HepG2 (cell line): ENCODE measurements around the gene IGFN1. TPM values are rescaled to one million over a fixed set of nuclear protein-coding genes. Genes with fewer than 3 reads are reported as not detected.

Source experiments
- ATAC-seq: fragments of 200-7000 bp; cut with Tn5 transposase; 3 replicates; pipeline ENCODE4 v1.9.1; 2020; ENCODE audit warnings: mild to moderate bottlenecking, moderate library complexity
- BruUV-seq: library from RNA; stranded (reverse); fragments of 400-500 nt; replicated peaks from 2 replicates; lab custom pipeline; 2021; lab: Mats Ljungman, UMichigan
- CTCF ChIA-PET: fragments of 300-600 bp; formaldehyde crosslinking; extraction: SDS; loops from one replicate; lab custom pipeline; 2021; ENCODE audit warnings: low total read pairs, inconsistent platforms, low intra/inter-chr PET ratio; lab: Yijun Ruan, JAX
- POLR2A ChIA-PET: fragments of 350-600 bp; sonication (Branson Sonifier 250); formaldehyde crosslinking; loops from one replicate; lab custom pipeline; 2020; ENCODE audit warnings: antibody characterized with exemption, inconsistent platforms; lab: Yijun Ruan, JAX
- DNase-seq: peaks from one replicate; pipeline ENCODE4 v3.0.0-alpha.2; 2015; ENCODE audit warnings: low spot score
- FAIRE-seq: peaks from 3 replicates; lab custom pipeline; 2011; peaks lifted over from hg19 to GRCh38; lab: Jason Lieb, UNC
- H2AFZ ChIP-seq: one replicate; pipeline ENCODE4 v1.6.1; 2011; ENCODE audit warnings: low read length, inconsistent platforms
- H3K27ac ChIP-seq: fragments of 300-600 bp; 3 replicates; pipeline ENCODE4 v1.8.0; 2011; ENCODE audit warnings: mixed run types, mild to moderate bottlenecking, mixed read lengths, low read length, inconsistent platforms; ENCODE audit not compliant: insufficient read depth; ENCODE audit errors: extremely low read length
- H3K27me3 ChIP-seq, 2 experiments: fragments of 200-600 bp in 1 of 2; 2 replicates in 1 of 2; 3 replicates in 1 of 2; pipeline versions ENCODE4 v1.6.0 to v1.8.0; 2011; ENCODE audit warnings: low read length in 2 of 2, mild to moderate bottlenecking in 2 of 2, moderate library complexity in 2 of 2, inconsistent platforms in 1 of 2; ENCODE audit not compliant: insufficient read depth in 2 of 2, control insufficient read depth in 1 of 2
- H3K36me3 ChIP-seq, 2 experiments: fragments of 200-600 bp in 1 of 2; replicated peaks in 1 of 2; 2 replicates in 1 of 2; 3 replicates in 1 of 2; pipeline versions ENCODE4 v1.5.1 to v1.8.0; 2011; ENCODE audit warnings: low read length in 2 of 2, inconsistent platforms in 1 of 2; ENCODE audit not compliant: insufficient read depth in 2 of 2, control insufficient read depth in 1 of 2
- H3K4me1 ChIP-seq: 2 replicates; pipeline ENCODE4 v1.5.1; 2012; ENCODE audit warnings: low read length, inconsistent platforms; ENCODE audit not compliant: insufficient read depth
- H3K4me2 ChIP-seq: 2 replicates; pipeline ENCODE4 v1.6.0; 2011; ENCODE audit warnings: low read depth, low read length, inconsistent platforms
- H3K4me3 ChIP-seq, 3 experiments: fragments of 200-600 bp in 1 of 3; sonication (generic), shearing (Covaris generic) in 1 of 3; replicated peaks in 1 of 3; 2 replicates each; pipeline ENCODE4 v1.5.1; 2011 to 2016; ENCODE audit warnings: low read length in 3 of 3, inconsistent platforms in 2 of 3, low read depth in 2 of 3, mild to moderate bottlenecking in 2 of 3, control low read depth in 1 of 3, mixed read lengths in 1 of 3; ENCODE audit not compliant: insufficient read depth in 1 of 3
- H3K79me2 ChIP-seq: one replicate; pipeline ENCODE4 v1.6.1; 2011; ENCODE audit warnings: low read length, inconsistent platforms; ENCODE audit not compliant: insufficient read depth
- H3K9ac ChIP-seq: 2 replicates; pipeline ENCODE4 v1.6.0; 2011; ENCODE audit warnings: mild to moderate bottlenecking, low read depth, low read length, inconsistent platforms; ENCODE audit not compliant: insufficient read depth
- H3K9me3 ChIP-seq: 2 replicates; pipeline ENCODE4 v1.5.1; 2012; ENCODE audit warnings: mild to moderate bottlenecking, low read length
- H4K20me1 ChIP-seq: 2 replicates; pipeline ENCODE4 v1.6.0; 2011; ENCODE audit warnings: inconsistent platforms, mild to moderate bottlenecking, low read length, moderate library complexity; ENCODE audit not compliant: insufficient read depth
- BORCS8-MEF2B ChIP-seq: sonication (generic); formaldehyde crosslinking; IDR thresholded peaks from 2 replicates; pipeline ENCODE4 v1.8.0; 2022; ENCODE audit warnings: mild to moderate bottlenecking, missing genetic modification reagents
- CREB3 ChIP-seq: sonication (generic); formaldehyde crosslinking; IDR thresholded peaks from 2 replicates; pipeline ENCODE4 v1.5.0; 2020; ENCODE audit warnings: missing genetic modification reagents
- KDM4B ChIP-seq: sonication (generic); formaldehyde crosslinking; IDR thresholded peaks from 2 replicates; pipeline ENCODE4 v1.4.0; 2020; ENCODE audit warnings: missing genetic modification reagents
- NBN ChIP-seq: fragments of 450-650 bp; conservative IDR thresholded peaks from 2 replicates; pipeline ENCODE4 v1.6.1; 2017
- NFE2L1 ChIP-seq: sonication (generic); formaldehyde crosslinking; IDR thresholded peaks from 2 replicates; pipeline ENCODE4 v1.4.0; 2020; ENCODE audit warnings: missing genetic modification reagents, mild to moderate bottlenecking, borderline replicate concordance
- PCBP1 ChIP-seq: fragments of 200-400 bp; formaldehyde crosslinking; IDR thresholded peaks from 2 replicates; pipeline ENCODE4 v1.6.1; 2017; ENCODE audit warnings: mild to moderate bottlenecking, low read depth, low read length, borderline replicate concordance
- SIN3A ChIP-seq: IDR thresholded peaks from 2 replicates; pipeline ENCODE4 v1.6.1; 2011; ENCODE audit warnings: low read depth, mild to moderate bottlenecking, control low read depth, low read length, borderline replicate concordance
- YY1 ChIP-seq: IDR thresholded peaks from 2 replicates; pipeline ENCODE4 v1.6.1; 2011; ENCODE audit warnings: low read length, low read depth, moderate library complexity, mild to moderate bottlenecking; ENCODE audit not compliant: insufficient read depth, insufficient replicate concordance
- ZBTB14 ChIP-seq: sonication (generic); formaldehyde crosslinking; IDR thresholded peaks from 2 replicates; pipeline ENCODE4 v1.4.0; 2020; ENCODE audit warnings: missing genetic modification reagents
- ZNF576 ChIP-seq: sonication (generic); formaldehyde crosslinking; IDR thresholded peaks from 2 replicates; pipeline ENCODE4 v1.4.0; 2020; ENCODE audit warnings: mild to moderate bottlenecking, missing genetic modification reagents
- ZNF709 ChIP-seq: sonication (generic); formaldehyde crosslinking; IDR thresholded peaks from 2 replicates; pipeline ENCODE4 v1.5.0; 2020; ENCODE audit warnings: mild to moderate bottlenecking, missing genetic modification reagents
- ZNF761 ChIP-seq: sonication (generic); formaldehyde crosslinking; conservative IDR thresholded peaks from 2 replicates; pipeline ENCODE4 v1.4.0; 2020; ENCODE audit warnings: mild to moderate bottlenecking, missing genetic modification reagents
- WGBS: methylation state at CpG from one replicate; pipeline ENCODE4 v1.1.6; 2017; ENCODE audit warnings: low lambda C conversion rate; 5-methylcytosine and 5-hydroxymethylcytosine counted together
- in situ Hi-C: cut with HindIII; loops from 2 replicates; pipeline ENCODE4 v1.10.0; 2017; ENCODE audit warnings: low pct_unique_long_range_greater_than_20kb; ENCODE audit not compliant: extremely low pct_ligation_motif_present
- intact Hi-C: fragments of 100-400 bp; cut with micrococcal nuclease; formaldehyde crosslinking; loops from one replicate; pipeline ENCODE4 v1.10.0; 2022; ENCODE audit not compliant: unreplicated experiment
- polyA plus RNA-seq, 8 experiments: library from polyadenylated mRNA; depleted of rRNA in 3 of 8; stranded (reverse) in 7 of 8; unstranded in 1 of 8; fragments of >200 nt; fragmentation: Illumina TruSeq in 4 of 8; extraction: Trizol in 4 of 8; gene quantifications; 2 replicates each; pipeline versions ENCODE4 v1.2.1 to v1.2.3, GENCODE V29; 2011 to 2016; ENCODE audit warnings: low read depth in 4 of 8, missing spikeins in 1 of 8, mixed read lengths in 1 of 8; ENCODE audit not compliant: insufficient read depth in 1 of 8
- total RNA-seq, 5 experiments: library from RNA; depleted of rRNA; stranded (reverse); fragments of >200 nt; fragmentation: Illumina TruSeq; extraction: Trizol; gene quantifications; 2 replicates each; pipeline ENCODE4 v1.2.3, GENCODE V29; 2016; ENCODE audit warnings: low read depth in 1 of 5

IGFN1 gene
- total and polyA plus RNA-seq, 2 of the 13 experiments (the other 11 are each of a cell fraction or from before 2014, with no cell fraction given), result 0.04 to 0.05 TPM

GRCh38 chr1:201260648-201261311 lies 70.2 kb downstream of the IGFN1 start:
- DNase-seq (no peak), ATAC-seq (no peak), FAIRE-seq (no peak)
- no peak overlapping the region for H3K9ac ChIP-seq
- no peaks in the 10 kb centered on the region for H3K4me1 ChIP-seq
- TF ChIP-seq YY1 (no peak), SIN3A (no peak), KDM4B (CRISPR knock-in tag) (no peak), ZBTB14 (CRISPR knock-in tag) (no peak)
- no TSS peak for BruUV-seq
- no peaks in the 10 kb centered on the region for H4K20me1 ChIP-seq
- no peaks in the 10 kb centered on the region for H3K9me3 ChIP-seq
- no peaks in the 10 kb centered on the region for H3K36me3 ChIP-seq
- no peak overlapping the region for H3K4me3 ChIP-seq
- H3K27ac ChIP-seq, result no peak overlapping the region
- ChIA-PET POLR2A (no interaction called here), CTCF (no interaction called here)
- H3K27me3 ChIP-seq, result peaks cover 4 to 21% of the 10 kb centered on the region in 2 experiments; a peak in 4 of 5 replicates
- no peaks in the 10 kb centered on the region for H3K79me2 ChIP-seq
- WGBS, result 22% methylated on average over 8 of the region's 8 CpGs
- no peak overlapping the region for H2AFZ ChIP-seq
- intact Hi-C loops, result no loop called here
- no peak overlapping the region for H3K4me2 ChIP-seq
- in situ Hi-C loops, result loop anchor here (5.0 kb wide), 1 partner anchor 107 kb away; no protein-coding TSS in a partner anchor

GRCh38 chr1:201261771-201262547 lies 71.3 kb downstream of the IGFN1 start:
- peaks cover 5 to 24% of the 10 kb centered on the region in 2 experiments; a peak in 4 of 5 replicates for H3K27me3 ChIP-seq
- in situ Hi-C loops (loop anchor here (5.0 kb wide), 1 partner anchor 105 kb away; no protein-coding TSS in a partner anchor), intact Hi-C loops (no loop called here)
- H3K4me1 ChIP-seq, result no peaks in the 10 kb centered on the region
- no peak overlapping the region for H3K4me2 ChIP-seq
- ATAC-seq (no peak), DNase-seq (no peak), FAIRE-seq (no peak)
- CTCF ChIA-PET, result no interaction called here
- no peaks in the 10 kb centered on the region for H3K9me3 ChIP-seq
- POLR2A ChIA-PET, result no interaction called here
- H2AFZ ChIP-seq, result no peak overlapping the region
- H3K27ac ChIP-seq, result no peak overlapping the region
- H3K9ac ChIP-seq, result no peak overlapping the region
- no peaks in the 10 kb centered on the region for H3K36me3 ChIP-seq
- H3K4me3 ChIP-seq, result no peak overlapping the region
- 8% methylated on average over 5 of the region's 8 CpGs for WGBS
- BruUV-seq, result no TSS peak
- no peaks in the 10 kb centered on the region for H3K79me2 ChIP-seq
- H4K20me1 ChIP-seq, result no peaks in the 10 kb centered on the region
- TF ChIP-seq NFE2L1 (CRISPR knock-in tag), result no peak
- no peak for TF ChIP-seq ZNF576 (CRISPR knock-in tag)
- no peak for TF ChIP-seq ZNF709 (CRISPR knock-in tag)
- no peak for TF ChIP-seq ZNF761 (CRISPR knock-in tag)
- TF ChIP-seq CREB3 (CRISPR knock-in tag), result no peak
- TF ChIP-seq NBN, result no peak
- TF ChIP-seq PCBP1, result no peak
- no peak for TF ChIP-seq BORCS8-MEF2B (CRISPR knock-in tag)
